ENCODE measurements around the gene DCST2.

- TF ChIP-seq CTCF (IDR thresholded peaks at IDR 0.05) (no peak), PBX3 (IDR thresholded peaks at IDR 0.05) (no peak)
Measured at GRCh38 chr1:155051777-155052398, 18.3 kb upstream of the DCST2 start.

All from A549 (cell line).